Stimulated activated CD4-positive, alpha-beta T cell treated with anti-CD3 and anti-CD28 coated beads, Interleukin-15, amount 100 ng/mL, for 24 hours (primary cell): Measurements from ENCODE around the gene LDLRAD1.
"Not testable (repeated sequence)": the region's sequence is repeated elsewhere in the genome, so short reads cannot be mapped to it uniquely, and the experiment has no call there.

ENCODE experiments used
- DNase-seq: peaks from one replicate; pipeline ENCODE4 v3.0.0-alpha.2; 2020

The LDLRAD1 gene

GRCh38 chr1:54017979-54018378 is at the start of gene LDLRAD1:
Gene LDLRAD1 (minus strand): TSS chr1:54018186. CDS start chr1:54018112, 74 bp downstream.
- DNase-seq: no peak

GRCh38 chr1:54064299-54064698 is 46.3 kb upstream of the LDLRAD1 start:
- no peak for DNase-seq

GRCh38 chr1:54054438-54054749 is 36.4 kb upstream of the LDLRAD1 start:
- DNase-seq: no peak

GRCh38 chr1:54053745-54054437 is 35.9 kb upstream of the LDLRAD1 start:
- DNase-seq: peak; percentile 30

GRCh38 chr1:54052934-54053744 is 35.2 kb upstream of the LDLRAD1 start, which contains the start of the genes TCEANC2 and TMEM59:
Gene TCEANC2 (plus strand): TSS chr1:54053608. CDS start chr1:54054423, 815 bp downstream.
Gene TMEM59 (minus strand): TSS chr1:54053204. CDS start chr1:54053188, 16 bp downstream.
- peak; percentile 98 for DNase-seq

- DNase-seq: peak; percentile 40
Observed at GRCh38 chr1:54052431-54052933, 34.5 kb upstream of the LDLRAD1 start.

- DNase-seq: no peak
Observed at GRCh38 chr1:54051933-54052430, 34.0 kb upstream of the LDLRAD1 start.

- not testable (repeated sequence) for DNase-seq
Observed at GRCh38 chr1:54050435-54050834, 32.4 kb upstream of the LDLRAD1 start.

GRCh38 chr1:54047384-54048305 is 29.7 kb upstream of the LDLRAD1 start:
- no peak for DNase-seq

- DNase-seq: no peak
Observed at GRCh38 chr1:54046671-54047383, 28.8 kb upstream of the LDLRAD1 start.

- no peak for DNase-seq
Observed at GRCh38 chr1:54045496-54045895, 27.5 kb upstream of the LDLRAD1 start.

- DNase-seq: no peak
Observed at GRCh38 chr1:54041806-54042205, 23.8 kb upstream of the LDLRAD1 start.

GRCh38 chr1:54037476-54037875 is 19.5 kb upstream of the LDLRAD1 start:
- no peak for DNase-seq

- DNase-seq: no peak
Observed at GRCh38 chr1:54028306-54029251, 10.6 kb upstream of the LDLRAD1 start.

GRCh38 chr1:54027848-54028247 is 9.9 kb upstream of the LDLRAD1 start:
- no peak for DNase-seq

- not testable (repeated sequence) for DNase-seq
Observed at GRCh38 chr1:54024811-54025210, 6.8 kb upstream of the LDLRAD1 start.

GRCh38 chr1:54024358-54024757 is 6.4 kb upstream of the LDLRAD1 start:
- no peak for DNase-seq

- not testable (repeated sequence) for DNase-seq
Observed at GRCh38 chr1:54019562-54020176, 1.7 kb upstream of the LDLRAD1 start.

GRCh38 chr1:54018635-54019034 is 649 bp upstream of the LDLRAD1 start:
- DNase-seq: no peak
